Stimulated activated CD8-positive, alpha-beta memory T cell treated with anti-CD3 and anti-CD28 coated beads, Interleukin-12 subunit alpha, Interleukin-12 subunit beta, amount 100 ng/mL, for 24 hours (primary cell): Measurements from ENCODE around the gene HBQ1.
"Not testable (repeated sequence)": the region's sequence is repeated elsewhere in the genome, so short reads cannot be mapped to it uniquely, and the experiment has no call there.

ENCODE experiments used
- DNase-seq: peaks from one replicate; pipeline ENCODE4 v3.0.0-alpha.2; 2020; ENCODE audit errors: extremely low read depth

The HBQ1 gene

DNA sequence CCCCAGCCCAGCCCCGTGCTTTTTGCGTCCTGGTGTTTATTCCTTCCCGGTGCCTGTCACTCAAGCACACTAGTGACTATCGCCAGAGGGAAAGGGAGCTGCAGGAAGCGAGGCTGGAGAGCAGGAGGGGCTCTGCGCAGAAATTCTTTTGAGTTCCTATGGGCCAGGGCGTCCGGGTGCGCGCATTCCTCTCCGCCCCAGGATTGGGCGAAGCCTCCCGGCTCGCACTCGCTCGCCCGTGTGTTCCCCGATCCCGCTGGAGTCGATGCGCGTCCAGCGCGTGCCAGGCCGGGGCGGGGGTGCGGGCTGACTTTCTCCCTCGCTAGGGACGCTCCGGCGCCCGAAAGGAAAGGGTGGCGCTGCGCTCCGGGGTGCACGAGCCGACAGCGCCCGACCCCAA is 4.3 kb upstream of the HBQ1 start:
- not testable (repeated sequence) for DNase-seq

- DNase-seq = not testable (repeated sequence)
These were observed 3.5 kb upstream of the HBQ1 start, which contains the start of gene HBA1 for GRCh38 chr16:176477-177382. HBA1 (plus strand) TSS chr16:176680; CDS start chr16:176717, 37 bp downstream.

GRCh38 chr16:177394-177822 is 2.9 kb upstream of the HBQ1 start:
- no peak for DNase-seq

GRCh38 chr16:177981-178667 is 2.1 kb upstream of the HBQ1 start:
- DNase-seq = no peak

- no peak for DNase-seq
These were observed 1.6 kb upstream of the HBQ1 start for GRCh38 chr16:178668-179015.

- DNase-seq = no peak
These were observed 807 bp upstream of the HBQ1 start for GRCh38 chr16:179211-180092.

- DNase-seq = no peak
These were observed 664 bp downstream of the HBQ1 start for GRCh38 chr16:180681-181564.

- peak; percentile 57 for DNase-seq
These were observed 1.3 kb downstream of the HBQ1 start for GRCh38 chr16:181565-182021.

DNA sequence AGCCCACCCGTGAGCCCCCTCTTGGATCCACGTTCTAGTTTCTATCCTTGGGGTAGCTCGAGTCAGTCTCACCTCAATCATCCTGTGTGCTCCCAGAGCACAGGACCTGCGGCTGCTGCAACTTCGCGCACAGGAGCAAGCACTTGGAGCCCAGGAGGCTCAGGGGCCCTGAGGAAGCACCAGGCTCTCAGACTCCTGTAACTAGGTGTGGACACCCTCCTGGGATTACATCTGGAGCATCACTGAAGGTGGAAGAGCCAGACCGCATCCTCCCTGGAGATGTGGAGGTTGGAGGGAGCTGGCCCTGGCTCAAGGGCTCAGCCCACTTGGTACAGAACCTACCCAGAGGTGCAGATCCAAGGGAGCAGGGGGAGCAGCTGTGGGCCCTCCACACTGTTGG is 2.7 kb downstream of the HBQ1 start:
- no peak for DNase-seq

DNA sequence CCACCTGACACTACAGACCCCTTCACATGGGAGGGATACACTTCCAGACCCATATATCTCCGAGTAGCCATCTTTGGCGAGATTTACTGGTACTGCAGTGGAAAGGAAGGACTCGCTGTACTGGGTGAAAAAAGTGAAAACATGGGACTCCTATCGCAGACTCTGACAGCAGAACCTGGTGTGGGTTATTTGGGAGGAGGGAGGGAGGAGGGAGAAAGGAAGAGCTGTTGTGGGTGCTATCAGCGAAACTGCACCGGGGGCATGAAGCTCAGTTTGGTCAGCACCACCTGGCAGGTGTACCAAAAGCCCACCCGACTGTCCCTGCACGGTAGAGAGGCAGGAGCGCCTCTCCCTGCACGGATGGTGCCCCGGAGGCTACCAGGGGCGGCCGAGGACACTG is 5.0 kb downstream of the HBQ1 start:
- no peak for DNase-seq

GRCh38 chr16:185691-186090 is 5.4 kb downstream of the HBQ1 start:
- no peak for DNase-seq

GRCh38 chr16:187330-187729 is 7.1 kb downstream of the HBQ1 start:
- DNase-seq = no peak

GRCh38 chr16:188674-189073 is 8.4 kb downstream of the HBQ1 start:
- no peak for DNase-seq

GRCh38 chr16:189604-190186 is 9.4 kb downstream of the HBQ1 start:
- DNase-seq = no peak

- no peak for DNase-seq
These were observed 11.6 kb downstream of the HBQ1 start for GRCh38 chr16:191831-192230.

- DNase-seq = no peak
These were observed 12.4 kb downstream of the HBQ1 start for GRCh38 chr16:192686-193085.

DNA sequence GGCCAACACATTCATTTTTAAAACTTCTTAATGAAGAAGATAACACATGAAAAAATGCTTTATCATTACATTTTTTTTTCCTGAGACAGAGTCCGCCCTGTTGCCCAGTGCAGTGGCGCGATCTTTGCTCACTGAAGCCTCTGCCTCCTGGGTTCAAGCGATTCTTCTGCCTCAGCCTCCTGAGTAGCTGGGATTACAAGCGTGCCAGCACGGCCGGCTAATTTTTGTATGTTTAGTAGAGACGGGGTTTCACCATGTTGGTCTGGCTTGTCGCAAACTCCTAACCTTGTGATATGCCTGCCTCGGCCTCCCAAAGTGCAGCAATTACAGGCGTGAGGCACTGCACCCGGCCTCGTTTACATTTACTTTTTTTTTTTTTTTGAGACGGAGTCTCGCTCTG is 13.2 kb downstream of the HBQ1 start:
- DNase-seq = no peak

DNA sequence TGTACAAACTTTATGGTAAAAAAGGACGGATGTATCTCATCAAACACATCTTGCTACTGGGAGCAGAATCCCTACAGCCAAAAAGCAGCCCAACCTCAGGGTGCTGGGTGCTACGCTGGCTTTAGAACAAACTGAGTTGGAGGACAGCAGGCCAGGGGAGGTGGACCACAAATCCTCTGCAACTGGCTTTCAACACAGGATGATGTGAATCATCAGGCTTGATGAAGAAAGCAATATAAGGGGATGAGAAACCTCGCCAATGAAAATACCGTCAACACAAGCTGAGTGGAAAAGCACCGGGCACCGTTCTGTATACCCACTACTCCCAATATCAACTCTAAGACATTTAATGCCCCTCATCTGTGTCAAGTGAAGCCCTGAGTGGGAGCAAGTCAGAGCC is 14.3 kb downstream of the HBQ1 start:
- no peak for DNase-seq

DNA sequence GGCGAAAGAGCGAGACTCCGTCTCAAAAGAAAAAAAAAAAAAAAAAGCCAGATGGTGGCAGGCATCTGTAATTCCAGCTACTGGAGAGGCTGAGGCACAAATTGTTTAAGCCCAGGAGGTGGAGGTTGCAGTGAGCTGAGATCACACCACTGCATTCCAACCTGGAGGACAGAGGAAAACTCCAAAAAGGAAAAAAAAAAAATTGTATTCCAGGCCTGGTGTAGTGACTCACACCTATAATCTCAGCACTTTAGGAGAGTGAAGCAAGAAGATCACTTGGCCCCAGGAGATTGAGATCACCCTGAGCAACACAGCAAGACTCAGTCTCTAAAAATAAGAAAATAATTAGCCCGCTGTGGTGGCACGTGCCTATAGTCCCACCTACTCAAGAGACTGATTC is 20.1 kb downstream of the HBQ1 start:
- no peak for DNase-seq

- no peak for DNase-seq
These were observed 23.0 kb downstream of the HBQ1 start for GRCh38 chr16:203246-203645.

GRCh38 chr16:204046-204445 is 23.8 kb downstream of the HBQ1 start:
- DNase-seq = not testable (repeated sequence)
